A673 (cell line): ENCODE data around the gene KLHL26. TPM values are rescaled to one million over a fixed set of nuclear protein-coding genes. Genes with fewer than 3 reads are reported as not detected.

Experiments used
- BruUV-seq: library from RNA; stranded (reverse); fragments of 400-500 nt; replicated peaks from 2 replicates; lab custom pipeline; 2021; lab: Mats Ljungman, UMichigan
- CTCF ChIA-PET: fragments of 300-600 bp; sonication (Branson Sonifier 250); formaldehyde crosslinking; loops from one replicate; lab custom pipeline; 2022; ENCODE audit warnings: antibody characterized with exemption; lab: Charles Lee
- POLR2A ChIA-PET: fragments of 300-600 bp; sonication (Branson Sonifier 250); formaldehyde crosslinking; loops from one replicate; lab custom pipeline; 2022; ENCODE audit warnings: antibody characterized with exemption; ENCODE audit not compliant: low non-redundant PET; lab: Charles Lee
- DNase-seq: peaks from one replicate; pipeline ENCODE4 v3.0.0-alpha.2; 2015; ENCODE audit warnings: low spot score
- H3K27ac ChIP-seq: fragments of 200-600 bp; sonication (generic); 2 replicates; pipeline ENCODE4 v1.5.1; 2016; ENCODE audit warnings: mixed run types, low read depth, mild to moderate bottlenecking, mixed read lengths, antibody characterized with exemption, low read length; ENCODE audit not compliant: poor library complexity, severe bottlenecking
- H3K27me3 ChIP-seq: fragments of 200-600 bp; sonication (generic); replicated peaks from 2 replicates; pipeline ENCODE4 v1.6.1; 2017; ENCODE audit warnings: mixed run types, low read depth, mild to moderate bottlenecking, mixed read lengths, antibody characterized with exemption, low read length; ENCODE audit not compliant: insufficient read depth, poor library complexity
- H3K36me3 ChIP-seq: fragments of 200-600 bp; sonication (generic); 2 replicates; pipeline ENCODE4 v1.6.1; 2016; ENCODE audit warnings: mixed run types, mild to moderate bottlenecking, mixed read lengths, antibody characterized with exemption, low read length; ENCODE audit not compliant: insufficient read depth, poor library complexity, severe bottlenecking
- H3K4me1 ChIP-seq: fragments of 200-600 bp; sonication (generic); 2 replicates; pipeline ENCODE4 v1.6.1; 2017; ENCODE audit warnings: mixed run types, mild to moderate bottlenecking, mixed read lengths, antibody characterized with exemption, low read length; ENCODE audit not compliant: insufficient read depth, poor library complexity, severe bottlenecking
- H3K4me3 ChIP-seq: fragments of 200-600 bp; sonication (generic); 2 replicates; pipeline ENCODE4 v1.5.1; 2016; ENCODE audit warnings: low read depth, mixed run types, mild to moderate bottlenecking, mixed read lengths, low read length; ENCODE audit not compliant: poor library complexity, severe bottlenecking
- H3K9me3 ChIP-seq: fragments of 200-600 bp; sonication (generic); 2 replicates; pipeline ENCODE4 v1.6.1; 2016; ENCODE audit warnings: mixed run types, low read depth, mild to moderate bottlenecking, mixed read lengths, antibody characterized with exemption, low read length; ENCODE audit not compliant: poor library complexity, severe bottlenecking
- EZH2 ChIP-seq: fragments of 200-600 bp; sonication (generic); IDR thresholded peaks from 2 replicates; pipeline ENCODE4 v1.6.1; 2017; ENCODE audit warnings: borderline replicate concordance, low read depth, mild to moderate bottlenecking, mixed read lengths, antibody characterized with exemption, low read length; ENCODE audit not compliant: poor library complexity, severe bottlenecking
- intact Hi-C: fragments of 100-400 bp; cut with micrococcal nuclease; formaldehyde crosslinking; loops from one replicate; pipeline ENCODE4 v1.10.0; 2022; ENCODE audit not compliant: unreplicated experiment
- total RNA-seq: library from RNA; stranded (reverse); gene quantifications from 2 replicates; pipeline ENCODE4 v1.2.3, GENCODE V29; 2021
- TF ChIP-seq, protein P1 (sequence below): fragments of 300-800, 200-600 bp; sonication (generic); conservative IDR thresholded peaks from 2 replicates; pipeline ENCODE4 v1.5.1; 2017; ENCODE audit warnings: low read depth, mild to moderate bottlenecking, antibody characterized with exemption, low read length, moderate library complexity, mixed read lengths

Gene KLHL26
- total RNA-seq, 1 experiment from 2014 or later = 16.3 TPM

DNA sequence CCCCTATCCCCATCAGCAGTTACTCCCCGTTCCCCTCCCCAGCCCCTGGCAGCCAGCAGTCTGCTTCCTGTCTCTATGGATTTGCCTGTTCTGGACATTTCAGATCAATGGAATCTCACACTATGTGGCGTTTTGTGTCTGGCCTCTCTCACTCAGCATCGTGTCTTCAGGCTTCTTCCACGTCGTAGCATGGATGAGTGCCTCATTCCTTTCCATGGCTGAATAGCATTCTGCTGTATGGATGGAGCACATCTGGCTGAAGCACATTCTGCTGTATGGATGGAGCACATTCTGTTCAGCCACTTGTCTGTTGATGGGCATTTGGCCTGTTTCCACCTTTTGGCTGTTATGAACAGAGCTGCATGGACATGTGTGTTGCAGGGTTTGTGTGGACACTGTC, 76.2 kb downstream of the KLHL26 start:
- Histone ChIP-seq H3K4me3 (no peak overlapping the region), H3K4me1 (no peaks in the 10 kb centered on the region), H3K36me3 (no peaks in the 10 kb centered on the region), H3K27ac (no peak overlapping the region), H3K9me3 (no peaks in the 10 kb centered on the region), H3K27me3 (no peaks in the 10 kb centered on the region)
- ChIA-PET CTCF (no interaction called here), POLR2A (no interaction called here)
- intact Hi-C loops = no loop called here
- TF ChIP-seq, protein P1, sequence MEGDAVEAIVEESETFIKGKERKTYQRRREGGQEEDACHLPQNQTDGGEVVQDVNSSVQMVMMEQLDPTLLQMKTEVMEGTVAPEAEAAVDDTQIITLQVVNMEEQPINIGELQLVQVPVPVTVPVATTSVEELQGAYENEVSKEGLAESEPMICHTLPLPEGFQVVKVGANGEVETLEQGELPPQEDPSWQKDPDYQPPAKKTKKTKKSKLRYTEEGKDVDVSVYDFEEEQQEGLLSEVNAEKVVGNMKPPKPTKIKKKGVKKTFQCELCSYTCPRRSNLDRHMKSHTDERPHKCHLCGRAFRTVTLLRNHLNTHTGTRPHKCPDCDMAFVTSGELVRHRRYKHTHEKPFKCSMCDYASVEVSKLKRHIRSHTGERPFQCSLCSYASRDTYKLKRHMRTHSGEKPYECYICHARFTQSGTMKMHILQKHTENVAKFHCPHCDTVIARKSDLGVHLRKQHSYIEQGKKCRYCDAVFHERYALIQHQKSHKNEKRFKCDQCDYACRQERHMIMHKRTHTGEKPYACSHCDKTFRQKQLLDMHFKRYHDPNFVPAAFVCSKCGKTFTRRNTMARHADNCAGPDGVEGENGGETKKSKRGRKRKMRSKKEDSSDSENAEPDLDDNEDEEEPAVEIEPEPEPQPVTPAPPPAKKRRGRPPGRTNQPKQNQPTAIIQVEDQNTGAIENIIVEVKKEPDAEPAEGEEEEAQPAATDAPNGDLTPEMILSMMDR = no peak
- no peak for TF ChIP-seq EZH2
- no TSS peak for BruUV-seq
- no peak for DNase-seq

DNA sequence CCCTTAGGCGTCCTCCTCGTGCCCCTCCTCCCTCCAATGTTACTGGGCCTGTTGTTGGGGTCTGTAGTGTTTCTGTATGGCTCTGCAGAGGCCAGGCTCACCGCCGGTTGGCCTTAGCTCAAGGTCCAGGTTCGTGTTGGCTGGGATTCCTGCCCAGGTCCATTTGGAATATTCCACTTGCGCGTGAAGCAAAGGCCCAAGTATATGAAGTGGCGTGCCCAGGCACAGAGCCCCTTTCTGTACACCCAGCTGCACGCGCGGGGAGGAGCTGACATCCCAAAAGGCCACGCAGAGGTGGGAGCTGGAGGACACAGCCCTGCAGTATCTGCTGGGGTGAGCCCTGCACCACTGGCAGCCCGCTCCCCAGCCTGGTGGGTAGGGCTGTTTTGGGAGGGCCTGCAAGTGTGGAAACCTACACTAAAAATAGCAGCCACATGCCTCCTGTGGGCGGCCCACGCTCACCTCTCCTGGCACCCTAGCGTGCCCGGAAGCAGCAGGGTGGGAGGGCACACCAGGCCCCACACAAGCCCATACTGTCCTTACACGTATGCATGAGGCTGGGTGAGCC, 76.8 kb downstream of the KLHL26 start:
- TF ChIP-seq, protein P1 = no peak
- TF ChIP-seq EZH2 = no peak
- H3K36me3 ChIP-seq = no peaks in the 10 kb centered on the region
- ChIA-PET POLR2A (no interaction called here), CTCF (no interaction called here)
- no peaks in the 10 kb centered on the region for H3K4me1 ChIP-seq
- no peak overlapping the region for H3K27ac ChIP-seq
- DNase-seq = no peak
- H3K9me3 ChIP-seq = no peaks in the 10 kb centered on the region
- no peaks in the 10 kb centered on the region for H3K27me3 ChIP-seq
- intact Hi-C loops = no loop called here
- H3K4me3 ChIP-seq = no peak overlapping the region
- no TSS peak for BruUV-seq

DNA sequence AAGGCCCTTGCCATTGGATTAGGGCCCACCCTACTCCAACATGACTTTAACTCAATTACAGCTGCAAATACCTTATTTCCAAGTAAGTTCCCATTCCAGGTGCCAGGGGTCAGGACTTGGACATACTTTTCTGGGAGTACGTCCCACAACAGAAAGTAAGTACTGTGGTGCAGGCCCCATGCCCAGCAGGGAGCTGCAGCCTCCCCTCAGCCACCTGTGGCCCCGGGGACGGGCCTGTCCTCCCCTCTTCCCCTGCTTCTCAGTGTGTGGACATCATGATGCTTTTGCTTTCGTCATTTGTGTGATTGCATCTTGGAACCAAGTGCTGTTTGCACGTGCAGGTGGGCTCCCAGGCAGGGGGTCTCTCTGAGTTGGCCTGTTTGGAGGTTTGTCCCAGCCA, 78.6 kb downstream of the KLHL26 start:
- TF ChIP-seq, protein P1 = no peak
- TF ChIP-seq EZH2 = no peak
- CTCF ChIA-PET = no interaction called here
- Histone ChIP-seq H3K27ac (no peak overlapping the region), H3K27me3 (no peaks in the 10 kb centered on the region), H3K4me3 (no peak overlapping the region), H3K4me1 (no peaks in the 10 kb centered on the region), H3K36me3 (no peaks in the 10 kb centered on the region), H3K9me3 (no peaks in the 10 kb centered on the region)
- POLR2A ChIA-PET = no interaction called here
- BruUV-seq = no TSS peak
- intact Hi-C loops = no loop called here
- DNase-seq = no peak
